H9 (cell line): ENCODE measurements around the gene MECP2. TPM values are rescaled to one million over a fixed set of nuclear protein-coding genes. Genes with fewer than 3 reads are reported as not detected.

Experiments
- DNase-seq: peaks from one replicate; pipeline ENCODE4 v3.0.0-alpha.2; 2017
- H2AFZ ChIP-seq: one replicate; pipeline ENCODE4 v1.6.1; 2013; ENCODE audit warnings: mild to moderate bottlenecking, low read length, control low read depth, moderate library complexity
- H2AK5ac ChIP-seq: 2 replicates; pipeline ENCODE4 v1.6.1; 2013; ENCODE audit warnings: low read length, control low read depth, mixed read lengths; ENCODE audit not compliant: insufficient read length
- H2BK120ac ChIP-seq: one replicate; pipeline ENCODE4 v1.6.1; 2013; ENCODE audit warnings: low read depth, mild to moderate bottlenecking, low read length, control low read depth, inconsistent platforms; ENCODE audit not compliant: poor library complexity, severe bottlenecking
- H2BK12ac ChIP-seq: 2 replicates; pipeline ENCODE4 v1.6.1; 2013; ENCODE audit warnings: low read length, control low read depth, mixed read lengths, low read depth; ENCODE audit not compliant: insufficient read length
- H2BK15ac ChIP-seq: 2 replicates; pipeline ENCODE4 v1.6.1; 2013; ENCODE audit warnings: low read depth, low read length, control low read depth
- H2BK20ac ChIP-seq: one replicate; pipeline ENCODE4 v1.6.1; 2013; ENCODE audit warnings: low read depth, mild to moderate bottlenecking, low read length, control low read depth, inconsistent platforms; ENCODE audit not compliant: poor library complexity, severe bottlenecking
- H2BK5ac ChIP-seq: 2 replicates; pipeline ENCODE4 v1.6.1; 2013; ENCODE audit warnings: low read length, control low read depth, mixed read lengths; ENCODE audit not compliant: insufficient read length
- H3K14ac ChIP-seq: 2 replicates; pipeline ENCODE4 v1.6.1; 2013; ENCODE audit warnings: low read length, control low read depth; ENCODE audit not compliant: insufficient read depth
- H3K18ac ChIP-seq: 2 replicates; pipeline ENCODE4 v1.6.1; 2013; ENCODE audit warnings: low read depth, mild to moderate bottlenecking, mixed read lengths, low read length, control low read depth; ENCODE audit not compliant: insufficient read length
- H3K23ac ChIP-seq: 2 replicates; pipeline ENCODE4 v1.6.1; 2013; ENCODE audit warnings: low read length, control low read depth, mixed read lengths, low read depth; ENCODE audit not compliant: insufficient read length
- H3K23me2 ChIP-seq: 2 replicates; pipeline ENCODE4 v1.6.1; 2013; ENCODE audit warnings: low read depth, mild to moderate bottlenecking, mixed read lengths, low read length, control low read depth; ENCODE audit not compliant: insufficient read length, poor library complexity, severe bottlenecking
- H3K27ac ChIP-seq: 2 replicates; pipeline ENCODE4 v1.5.1; 2013; ENCODE audit warnings: low read length, control low read depth, mixed read lengths, low read depth; ENCODE audit not compliant: insufficient read length
- H3K27me3 ChIP-seq: 2 replicates; pipeline ENCODE4 v1.6.1; 2013; ENCODE audit warnings: low read length, control low read depth, inconsistent platforms; ENCODE audit not compliant: insufficient read depth
- H3K4ac ChIP-seq: 2 replicates; pipeline ENCODE4 v1.6.1; 2013; ENCODE audit warnings: low read depth, mild to moderate bottlenecking, control low read depth, inconsistent platforms, low read length, moderate library complexity
- H3K4me1 ChIP-seq: 2 replicates; pipeline ENCODE4 v1.6.1; 2013; ENCODE audit warnings: low read length, control low read depth, inconsistent platforms; ENCODE audit not compliant: insufficient read depth
- H3K4me2 ChIP-seq: 2 replicates; pipeline ENCODE4 v1.6.1; 2013; ENCODE audit warnings: low read length, control low read depth, mixed read lengths; ENCODE audit not compliant: insufficient read length, insufficient read depth
- H3K56ac ChIP-seq: 2 replicates; pipeline ENCODE4 v1.6.1; 2013; ENCODE audit warnings: low read depth, mild to moderate bottlenecking, mixed read lengths, low read length, control low read depth; ENCODE audit not compliant: insufficient read length
- H3K79me1 ChIP-seq: 2 replicates; pipeline ENCODE4 v1.6.1; 2013; ENCODE audit warnings: low read depth, mild to moderate bottlenecking, moderate library complexity, low read length, control low read depth, inconsistent platforms; ENCODE audit not compliant: insufficient read depth, poor library complexity, severe bottlenecking
- H3K79me2 ChIP-seq: 2 replicates; pipeline ENCODE4 v1.6.1; 2013; ENCODE audit warnings: low read length, control low read depth, inconsistent platforms; ENCODE audit not compliant: insufficient read depth
- H3K9ac ChIP-seq: 2 replicates; pipeline ENCODE4 v1.6.1; 2013; ENCODE audit warnings: low read length, control low read depth, mixed read lengths; ENCODE audit not compliant: insufficient read length; ENCODE audit errors: extremely low read depth
- H3K9me3 ChIP-seq: one replicate; pipeline ENCODE4 v1.6.1; 2013; ENCODE audit warnings: low read depth, low read length, inconsistent platforms; ENCODE audit not compliant: control insufficient read depth
- H3T11ph ChIP-seq: one replicate; pipeline ENCODE4 v1.6.1; 2013; ENCODE audit warnings: mild to moderate bottlenecking, low read length, control low read depth, inconsistent platforms
- H4K20me1 ChIP-seq: one replicate; pipeline ENCODE4 v1.6.1; 2013; ENCODE audit not compliant: control insufficient read depth, insufficient read length, insufficient read depth
- H4K5ac ChIP-seq: 2 replicates; pipeline ENCODE4 v1.6.1; 2013; ENCODE audit warnings: low read depth, mild to moderate bottlenecking, mixed read lengths, low read length, control low read depth; ENCODE audit not compliant: insufficient read length
- H4K8ac ChIP-seq: replicated peaks from 2 replicates; pipeline ENCODE4 v1.6.1; 2013; ENCODE audit warnings: low read length, control low read depth, mixed read lengths, low read depth; ENCODE audit not compliant: insufficient read length
- H4K91ac ChIP-seq: 2 replicates; pipeline ENCODE4 v1.6.1; 2013; ENCODE audit warnings: low read depth, mild to moderate bottlenecking, moderate library complexity, mixed read lengths, low read length, control low read depth; ENCODE audit not compliant: insufficient read length
- H3K27ac Mint-ChIP-seq, 3 experiments: 2 replicates in 2 of 3; 3 replicates in 1 of 3; pipeline ENCODE4 v1.8.0; 2020 to 2021; ENCODE audit warnings: mixed read lengths in 3 of 3, mild to moderate bottlenecking in 1 of 3, moderate library complexity in 1 of 3
- H3K27me3 Mint-ChIP-seq: 2 replicates; pipeline ENCODE4 v1.8.0; 2021; ENCODE audit warnings: low read depth, mild to moderate bottlenecking, moderate library complexity, mixed read lengths
- H3K36me3 Mint-ChIP-seq, 3 experiments: 2 replicates in 2 of 3; 3 replicates in 1 of 3; pipeline ENCODE4 v1.8.0; 2020 to 2021; ENCODE audit warnings: low read depth in 3 of 3, mixed read lengths in 3 of 3; ENCODE audit not compliant: insufficient read depth in 1 of 3
- H3K4me1 Mint-ChIP-seq, 2 experiments: 2 replicates each; pipeline ENCODE4 v1.8.0; 2020; ENCODE audit warnings: mixed read lengths in 2 of 2
- H3K4me3 Mint-ChIP-seq, 2 experiments: 2 replicates in 1 of 2; 3 replicates in 1 of 2; pipeline ENCODE4 v1.8.0; 2020 to 2021; ENCODE audit warnings: mild to moderate bottlenecking in 2 of 2, mixed read lengths in 2 of 2, moderate library complexity in 1 of 2
- H3K9me3 Mint-ChIP-seq, 2 experiments: 2 replicates in 1 of 2; 3 replicates in 1 of 2; pipeline ENCODE4 v1.8.0; 2020; ENCODE audit warnings: mild to moderate bottlenecking in 2 of 2, mixed read lengths in 2 of 2, moderate library complexity in 1 of 2
- WGBS: extraction: QIAGEN DNeasy Blood & Tissue Kit; methylation state at CpG from one replicate; pipeline ENCODE4 v1.1.7; 2013; ENCODE audit warnings: missing lambda C conversion rate, low lambda C conversion rate, mixed read lengths; ENCODE audit not compliant: insufficient read length; ENCODE audit errors: extremely low coverage; 5-methylcytosine and 5-hydroxymethylcytosine counted together
- total RNA-seq: library from RNA; stranded (reverse); gene quantifications from 2 replicates; pipeline ENCODE4 v1.2.1, GENCODE V29; 2021
- TF ChIP-seq, protein P1 (sequence below): fragments of 200-600 bp; sonication (generic); conservative IDR thresholded peaks from 3 replicates; pipeline ENCODE4 v1.8.0; 2021; ENCODE audit warnings: antibody characterized with exemption, mild to moderate bottlenecking

Gene MECP2
- total RNA-seq, 1 experiment from 2014 or later: 32.2 TPM

DNA sequence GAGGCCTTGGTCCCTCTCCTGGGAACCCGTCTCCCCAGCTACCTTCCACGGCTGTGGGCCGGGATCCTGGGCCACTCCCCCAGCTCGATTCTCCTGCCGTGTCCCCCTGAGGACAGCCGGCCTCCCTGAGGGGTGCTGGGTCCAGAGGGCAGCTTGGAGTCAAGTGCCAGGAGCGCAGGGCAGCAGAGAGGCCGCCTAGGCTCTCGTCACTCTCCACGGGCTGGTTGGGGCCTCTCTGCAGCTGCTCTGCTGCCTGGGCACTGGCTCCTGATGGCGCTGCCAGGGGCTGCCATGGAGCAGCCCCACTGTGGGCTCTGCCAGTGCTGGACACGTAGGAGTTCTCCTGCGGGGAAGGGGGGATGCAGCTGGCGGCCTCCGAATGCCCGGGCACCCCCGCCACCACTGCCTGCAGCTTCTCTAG is 84.5 kb downstream of the MECP2 start:
- Histone ChIP-seq H4K20me1 (peaks cover 5% of the 10 kb centered on the region), H4K91ac (no peak overlapping the region), H2BK120ac (no peak overlapping the region), H2BK15ac (no peak overlapping the region), H3K56ac (no peak overlapping the region), H3K18ac (no peak overlapping the region), H2AFZ (no peak overlapping the region), H3K4me2 (no peak overlapping the region), H3T11ph (no peak overlapping the region), H4K5ac (no peak overlapping the region), H3K14ac (no peak overlapping the region), H3K9me3 (no peaks in the 10 kb centered on the region), H2AK5ac (no peak overlapping the region), H3K27ac (no peak overlapping the region), H4K8ac (no peak overlapping the region), H3K23me2 (no peaks in the 10 kb centered on the region), H3K79me1 (no peaks in the 10 kb centered on the region), H2BK12ac (no peak overlapping the region), H3K4ac (no peak overlapping the region), H2BK5ac (no peak overlapping the region), H3K4me1 (no peaks in the 10 kb centered on the region), H3K9ac (no peak overlapping the region), H3K27me3 (no peaks in the 10 kb centered on the region), H3K23ac (no peak overlapping the region), H2BK20ac (no peak overlapping the region), H3K79me2 (no peaks in the 10 kb centered on the region)
- Mint-ChIP-seq H3K27ac (no peak overlapping the region), H3K4me1 (peaks cover 1 to 10% of the 10 kb centered on the region in 2 experiments; a peak in 3 of 4 replicates), H3K4me3 (no peak overlapping the region), H3K27me3 (no peaks in the 10 kb centered on the region), H3K36me3 (peaks cover 10 to 66% (median 28%) of the 10 kb centered on the region in 3 experiments; a peak in 6 of 7 replicates), H3K9me3 (peaks cover 59 to 68% of the 10 kb centered on the region in 2 experiments)
- TF ChIP-seq, protein P1, sequence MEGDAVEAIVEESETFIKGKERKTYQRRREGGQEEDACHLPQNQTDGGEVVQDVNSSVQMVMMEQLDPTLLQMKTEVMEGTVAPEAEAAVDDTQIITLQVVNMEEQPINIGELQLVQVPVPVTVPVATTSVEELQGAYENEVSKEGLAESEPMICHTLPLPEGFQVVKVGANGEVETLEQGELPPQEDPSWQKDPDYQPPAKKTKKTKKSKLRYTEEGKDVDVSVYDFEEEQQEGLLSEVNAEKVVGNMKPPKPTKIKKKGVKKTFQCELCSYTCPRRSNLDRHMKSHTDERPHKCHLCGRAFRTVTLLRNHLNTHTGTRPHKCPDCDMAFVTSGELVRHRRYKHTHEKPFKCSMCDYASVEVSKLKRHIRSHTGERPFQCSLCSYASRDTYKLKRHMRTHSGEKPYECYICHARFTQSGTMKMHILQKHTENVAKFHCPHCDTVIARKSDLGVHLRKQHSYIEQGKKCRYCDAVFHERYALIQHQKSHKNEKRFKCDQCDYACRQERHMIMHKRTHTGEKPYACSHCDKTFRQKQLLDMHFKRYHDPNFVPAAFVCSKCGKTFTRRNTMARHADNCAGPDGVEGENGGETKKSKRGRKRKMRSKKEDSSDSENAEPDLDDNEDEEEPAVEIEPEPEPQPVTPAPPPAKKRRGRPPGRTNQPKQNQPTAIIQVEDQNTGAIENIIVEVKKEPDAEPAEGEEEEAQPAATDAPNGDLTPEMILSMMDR: no peak
- DNase-seq: no peak
- WGBS: no CpG with 5 or more reads among the region's 17 CpGs
